Thoracic aorta endothelial cell (primary cell): ENCODE measurements around the gene NOLC1. TPM values are rescaled to one million over a fixed set of nuclear protein-coding genes. Genes with fewer than 3 reads are reported as not detected.

Experiments
- total RNA-seq: library from RNA; depleted of rRNA; stranded (reverse); fragments of >200 nt; gene quantifications from 2 replicates; pipeline ENCODE4 v1.2.3, GENCODE V29; 2012

The NOLC1 gene
- 75.4 and 76.1 TPM in 2 replicates for total RNA-seq

GRCh38 chr10:102151774-102152544 lies at the start of gene NOLC1:
Gene NOLC1, plus strand, starts transcription at chr10:102152389. Its CDS starts 22 bp downstream, at chr10:102152411.

GRCh38 chr10:102120142-102120990 lies 31.8 kb upstream of the NOLC1 start, which contains the start of gene LDB1:
Gene LDB1, minus strand, starts transcription at chr10:102120368. Its CDS starts 258 bp downstream, at chr10:102120110.

GRCh38 chr10:102132563-102133372 lies 19.4 kb upstream of the NOLC1 start, which contains the start of gene PPRC1:
Gene PPRC1, plus strand, starts transcription at chr10:102133040. Its CDS starts 29 bp downstream, at chr10:102133069.

Other genes starting within 250 kb of the NOLC1 start
- 10.8 and 11.1 TPM in 2 replicates for gene ARMH3, start 96.2 kb upstream of the NOLC1 start, total RNA-seq
- gene HPS6, start 87.0 kb upstream of the NOLC1 start, total RNA-seq: 24.2 and 33.4 TPM in 2 replicates
- 41.7 and 57.3 TPM in 2 replicates for gene LDB1, start 32.0 kb upstream of the NOLC1 start, total RNA-seq
- 28.0 and 28.6 TPM in 2 replicates for gene PPRC1, start 19.3 kb upstream of the NOLC1 start, total RNA-seq
- not detected in 2 replicates for gene ELOVL3, start 73.9 kb downstream of the NOLC1 start, total RNA-seq
- not detected in 2 replicates for gene PITX3, start 89.1 kb downstream of the NOLC1 start, total RNA-seq
- gene GBF1, start 93.1 kb downstream of the NOLC1 start, total RNA-seq: 54.9 and 55.9 TPM in 2 replicates
- 20.3 and 24.3 TPM in 2 replicates for gene NFKB2, start 243.3 kb downstream of the NOLC1 start, total RNA-seq